ENCODE results near the gene GNB1. TPM values are rescaled to one million over a fixed set of nuclear protein-coding genes. Genes with fewer than 3 reads are reported as not detected.
A peak's percentile ranks its signal among the peaks of the same experiment; 100 is the strongest.

GNB1 gene
- total RNA-seq, 2 donors from 2014 or later, result 69.9 to 91.6 TPM

GRCh38 chr1:1782399-1783221 is 108.3 kb downstream of the GNB1 start:
- Histone ChIP-seq H3K36me3 (peaks cover 29% of the 10 kb centered on the region), H3K4me3 (peak overlapping the region; percentile 2 to 27), H3K27me3 (no peaks in the 10 kb centered on the region), H3K4me1 (peaks cover 0 to 51% of the 10 kb centered on the region in 2 donors), H3K9me3 (no peaks in the 10 kb centered on the region), H3K27ac (peak overlapping the region; percentile 69 to 76)
- TF ChIP-seq CTCF (IDR thresholded peaks at IDR 0.05), result no peak
- DNase-seq (ENCODE audit: low spot score), result peak; percentile 88

- DNase-seq (ENCODE audit: low spot score), result no peak
- no peaks in the 10 kb centered on the region for H3K27me3 ChIP-seq
- H3K4me1 ChIP-seq, result peaks cover 0 to 61% of the 10 kb centered on the region in 2 donors
- no peak for TF ChIP-seq CTCF (IDR thresholded peaks at IDR 0.05)
- peak overlapping the region; percentile 69 to 76 for H3K27ac ChIP-seq
- peaks cover 19% of the 10 kb centered on the region for H3K36me3 ChIP-seq
- no peaks in the 10 kb centered on the region for H3K9me3 ChIP-seq
- no peak overlapping the region for H3K4me3 ChIP-seq
These were observed 109.4 kb downstream of the GNB1 start for GRCh38 chr1:1781526-1781903.

- peaks cover 0 to 68% of the 10 kb centered on the region in 2 donors for H3K4me1 ChIP-seq
- H3K27me3 ChIP-seq, result no peaks in the 10 kb centered on the region
- H3K27ac ChIP-seq, result peak overlapping the region; percentile 49 to 56
- peaks cover 13% of the 10 kb centered on the region for H3K36me3 ChIP-seq
- H3K9me3 ChIP-seq, result no peaks in the 10 kb centered on the region
- no peak for DNase-seq (ENCODE audit: low spot score)
- no peak overlapping the region for H3K4me3 ChIP-seq
- TF ChIP-seq CTCF (IDR thresholded peaks at IDR 0.05), result no peak
These were observed 110.0 kb downstream of the GNB1 start for GRCh38 chr1:1780598-1781525.

- Histone ChIP-seq H3K27me3 (no peaks in the 10 kb centered on the region), H3K9me3 (no peaks in the 10 kb centered on the region), H3K4me3 (peak overlapping the region in 1 of 2 donors; percentile 92), H3K4me1 (peaks cover 0 to 77% of the 10 kb centered on the region in 2 donors), H3K27ac (peak overlapping the region; percentile 56 to 95), H3K36me3 (peaks cover 4% of the 10 kb centered on the region)
- peak; percentile 81 for DNase-seq (ENCODE audit: low spot score)
- TF ChIP-seq CTCF (IDR thresholded peaks at IDR 0.05), result no peak
These were observed 110.9 kb downstream of the GNB1 start for GRCh38 chr1:1779691-1780597.

- Histone ChIP-seq H3K4me3 (peak overlapping the region; percentile 77 to 92), H3K4me1 (peaks cover 0 to 83% of the 10 kb centered on the region in 2 donors), H3K36me3 (no peaks in the 10 kb centered on the region), H3K27me3 (no peaks in the 10 kb centered on the region), H3K27ac (peak overlapping the region; percentile 95), H3K9me3 (no peaks in the 10 kb centered on the region)
- no peak for DNase-seq (ENCODE audit: low spot score)
- TF ChIP-seq CTCF (IDR thresholded peaks at IDR 0.05), result no peak
These were observed 111.6 kb downstream of the GNB1 start for GRCh38 chr1:1779320-1779675.
